HG03280 (cell line): ENCODE measurements around the gene MOSPD3.

Experiments used
- ATAC-seq: cut with Tn5 transposase; IDR thresholded peaks from one replicate; pipeline ENCODE4 v1.9.1; 2021; ENCODE audit warnings: mild to moderate bottlenecking, moderate library complexity; ENCODE audit not compliant: unreplicated experiment

Gene MOSPD3

GRCh38 chr7:100590077-100590737 lies 22.1 kb upstream of the MOSPD3 start:
- ATAC-seq: no peak

DNA sequence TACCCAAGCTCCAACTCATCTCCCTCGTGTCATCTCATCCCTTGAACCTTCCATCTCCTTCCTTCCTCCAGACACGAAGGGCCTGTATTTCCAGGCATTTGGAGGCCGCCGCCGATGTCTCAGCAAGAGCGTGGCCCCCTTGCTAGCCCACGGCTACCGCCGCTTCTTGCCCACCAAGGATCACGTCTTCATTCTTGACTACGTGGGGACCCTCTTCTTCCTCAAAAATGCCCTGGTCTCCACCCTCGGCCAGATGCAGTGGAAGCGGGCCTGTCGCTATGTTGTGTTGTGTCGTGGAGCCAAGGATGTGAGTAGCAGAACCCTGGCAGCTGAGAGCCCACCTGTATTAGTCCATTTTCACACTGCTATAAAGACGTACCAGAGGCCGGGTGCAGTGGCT lies 20.7 kb upstream of the MOSPD3 start:
- ATAC-seq: no peak

DNA sequence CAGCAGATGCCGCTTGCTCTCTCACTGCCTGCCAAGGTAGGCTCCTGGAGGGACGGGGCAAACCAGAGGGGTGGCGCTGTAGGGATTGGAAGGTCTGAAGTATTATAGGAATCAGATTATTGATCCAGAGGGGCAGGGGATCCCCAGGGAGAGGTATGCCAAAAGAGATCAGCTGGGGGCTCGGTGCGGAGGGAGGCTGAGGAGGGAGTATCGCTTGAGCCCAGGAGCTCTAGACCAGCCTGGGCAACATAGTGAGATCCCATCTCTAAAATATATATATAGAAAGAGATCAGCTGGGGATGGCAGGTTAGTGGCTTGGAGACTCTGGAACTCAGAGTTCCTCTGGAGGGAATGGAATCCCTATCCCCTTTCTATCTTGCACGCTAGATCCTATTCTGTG lies 17.2 kb upstream of the MOSPD3 start:
- no peak for ATAC-seq

DNA sequence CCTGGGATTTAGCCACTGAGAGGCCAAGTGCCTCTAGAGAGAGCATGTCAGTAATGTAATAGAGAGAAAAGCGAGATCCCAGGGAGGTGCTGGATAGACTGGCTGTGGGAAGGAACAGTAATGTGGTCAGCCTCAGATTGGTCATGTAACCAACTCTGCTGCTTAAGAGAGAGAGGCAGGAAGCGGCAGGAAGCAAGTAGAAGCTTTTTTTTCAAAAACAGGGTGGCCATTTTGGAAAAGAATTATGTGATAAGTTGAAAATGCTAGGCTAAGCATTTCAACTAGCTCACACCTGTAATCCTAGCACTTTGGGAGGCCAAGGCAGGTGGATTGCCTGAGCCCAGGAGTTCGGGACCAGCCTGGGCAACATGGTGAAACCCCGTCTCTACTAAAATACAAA lies 13.9 kb upstream of the MOSPD3 start:
- no peak for ATAC-seq

DNA sequence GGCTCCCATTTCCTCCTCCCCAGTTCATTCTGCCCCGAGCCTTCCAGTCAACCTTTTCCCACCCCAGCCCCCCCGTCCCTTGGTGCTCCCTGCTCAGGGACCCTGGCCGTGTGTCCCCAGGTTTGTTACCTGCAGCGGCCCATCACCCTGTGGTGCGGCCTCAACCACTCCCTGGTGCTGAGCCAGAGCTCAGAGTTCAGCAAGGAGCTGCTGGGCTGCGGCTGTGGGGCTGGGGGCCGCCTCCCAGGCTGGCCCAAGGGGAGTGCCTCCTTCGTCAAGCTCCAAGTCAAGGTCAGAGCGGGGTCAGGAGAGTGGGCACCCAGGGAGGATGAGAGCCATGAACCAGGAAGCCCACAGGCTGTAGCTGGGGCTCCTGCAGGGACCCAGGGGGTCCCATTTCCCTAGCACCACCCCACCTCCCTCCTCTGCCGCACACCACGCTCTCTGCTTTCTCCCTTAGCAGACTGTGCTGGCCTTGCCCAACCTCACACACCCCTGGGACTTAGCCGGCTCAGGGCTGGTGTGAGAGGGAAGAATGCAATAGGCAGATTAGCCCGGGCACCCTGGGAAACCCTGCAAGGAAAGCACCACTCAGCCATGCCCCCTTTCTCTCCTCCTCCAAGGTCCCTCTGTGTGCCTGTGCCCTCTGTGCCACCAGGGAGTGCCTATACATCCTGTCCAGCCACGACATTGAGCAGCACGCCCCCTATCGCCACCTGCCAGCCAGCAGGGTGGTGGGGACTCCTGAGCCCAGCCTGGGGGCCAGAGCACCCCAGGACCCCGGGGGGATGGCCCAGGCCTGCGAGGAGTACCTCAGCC lies 12.2 kb upstream of the MOSPD3 start:
- ATAC-seq: no peak

GRCh38 chr7:100600730-100601038 lies 11.7 kb upstream of the MOSPD3 start:
- no peak for ATAC-seq

DNA sequence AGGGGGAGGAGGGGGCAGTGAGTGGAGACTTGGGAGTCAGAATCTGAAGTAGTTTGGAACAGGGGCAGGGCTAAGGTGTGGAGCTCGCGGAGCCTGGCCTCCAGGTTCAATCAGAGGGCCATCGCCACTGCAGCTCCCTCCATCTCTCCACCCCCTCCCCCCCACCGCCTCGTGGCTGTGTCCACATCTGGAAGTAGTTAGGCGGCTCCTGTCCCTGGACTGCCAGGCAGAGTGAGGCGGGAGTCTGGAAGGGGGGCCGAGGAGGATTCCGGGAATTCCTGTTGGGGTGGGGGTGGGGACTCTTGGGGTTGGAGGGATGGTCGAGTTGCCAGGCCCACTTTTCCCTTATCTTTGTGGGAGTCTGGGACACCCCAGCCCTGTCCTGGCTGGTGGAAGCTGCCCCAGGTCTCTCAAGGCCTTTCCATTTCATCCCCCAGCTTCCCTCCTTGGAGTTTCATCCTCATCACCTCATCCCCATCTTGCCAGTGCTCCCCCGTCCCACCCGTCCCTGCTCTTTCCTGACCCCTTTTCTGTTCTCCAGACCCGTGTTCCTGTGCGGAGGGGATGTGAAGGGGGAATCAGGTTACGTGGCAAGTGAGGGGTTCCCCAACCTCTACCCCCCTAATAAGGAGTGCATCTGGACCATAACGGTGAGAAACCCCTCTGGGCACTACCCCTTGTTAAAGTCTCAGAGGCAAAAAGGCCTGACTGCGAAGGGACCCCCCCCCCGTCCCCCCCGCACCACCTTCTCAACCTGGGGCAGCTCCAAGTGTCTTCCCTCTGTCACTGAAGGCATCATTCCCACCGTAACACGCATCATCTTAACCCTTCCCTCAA lies 9.2 kb upstream of the MOSPD3 start:
- no peak for ATAC-seq

DNA sequence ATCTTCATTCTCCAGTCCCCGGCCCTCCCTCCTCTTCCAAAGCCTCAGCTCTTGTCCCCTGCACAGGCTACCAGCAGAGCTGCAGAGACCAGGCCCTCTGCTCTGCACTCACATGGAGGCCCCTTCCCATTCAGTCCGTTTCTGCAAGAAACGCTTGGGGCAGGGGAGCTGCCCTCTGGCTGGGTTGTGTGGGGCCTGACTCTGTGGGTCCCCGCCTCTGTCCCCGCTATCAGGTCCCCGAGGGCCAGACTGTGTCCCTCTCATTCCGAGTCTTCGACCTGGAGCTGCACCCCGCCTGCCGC lies 8.7 kb upstream of the MOSPD3 start:
- ATAC-seq: peak; percentile 5

DNA sequence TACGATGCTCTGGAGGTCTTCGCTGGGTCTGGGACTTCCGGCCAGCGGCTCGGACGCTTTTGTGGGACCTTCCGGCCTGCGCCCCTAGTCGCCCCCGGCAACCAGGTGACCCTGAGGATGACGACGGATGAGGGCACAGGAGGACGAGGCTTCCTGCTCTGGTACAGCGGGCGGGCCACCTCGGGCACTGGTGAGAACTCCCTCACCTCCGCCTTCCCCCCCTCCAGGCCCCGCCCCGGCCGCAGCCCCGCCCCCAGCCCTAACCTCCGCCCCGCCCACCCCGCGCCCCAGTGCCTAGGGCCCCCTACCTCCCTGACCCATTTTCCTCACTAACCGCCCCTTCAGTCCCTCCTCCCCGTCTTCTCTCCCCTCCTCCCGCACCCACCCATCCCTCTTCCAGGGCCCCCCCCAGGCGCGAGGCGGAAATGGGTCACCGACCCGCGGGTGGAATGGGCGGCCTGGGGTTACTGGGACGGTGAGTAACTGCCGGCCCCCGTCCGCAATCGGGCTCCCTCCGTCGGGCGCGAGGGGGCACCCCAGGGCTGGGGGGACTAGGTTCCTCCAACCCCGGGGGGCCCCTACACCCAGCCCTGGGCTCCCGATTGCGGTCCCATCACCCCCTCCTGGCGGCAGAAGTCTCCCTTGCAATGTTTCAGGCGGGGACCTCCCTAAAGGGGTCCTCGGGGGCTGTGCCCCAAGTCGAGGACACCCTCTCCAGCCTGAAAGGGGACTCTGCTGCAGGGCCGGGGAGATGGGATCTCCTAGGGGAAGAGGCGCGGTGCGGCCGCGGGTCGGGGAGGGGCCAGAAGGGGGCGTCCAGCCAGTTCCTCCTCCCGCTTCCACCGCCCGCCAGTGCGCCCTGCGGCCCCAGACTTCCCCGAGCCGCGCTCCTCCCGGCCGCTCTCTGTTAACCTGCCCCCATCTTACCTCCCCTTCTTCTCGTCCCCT lies 8.0 kb upstream of the MOSPD3 start:
- peak; percentile 52 for ATAC-seq

GRCh38 chr7:100604976-100605911 lies 7.1 kb upstream of the MOSPD3 start:
- no peak for ATAC-seq

DNA sequence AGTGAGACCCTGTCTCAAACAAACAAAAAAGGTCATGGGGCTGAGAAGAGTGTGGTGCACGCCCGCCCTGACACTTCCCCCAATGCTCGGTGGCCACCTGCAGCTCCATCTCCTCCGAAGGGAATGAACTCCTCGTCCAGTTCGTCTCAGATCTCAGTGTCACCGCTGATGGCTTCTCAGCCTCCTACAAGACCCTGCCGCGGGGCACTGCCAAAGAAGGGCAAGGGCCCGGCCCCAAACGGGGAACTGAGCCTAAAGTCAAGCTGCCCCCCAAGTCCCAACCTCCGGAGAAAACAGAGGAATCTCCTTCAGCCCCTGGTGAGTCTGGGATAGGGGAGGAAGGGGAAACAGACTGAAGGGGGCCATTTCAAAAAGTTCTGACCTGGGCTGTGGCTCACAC lies 6.0 kb upstream of the MOSPD3 start:
- ATAC-seq: no peak

DNA sequence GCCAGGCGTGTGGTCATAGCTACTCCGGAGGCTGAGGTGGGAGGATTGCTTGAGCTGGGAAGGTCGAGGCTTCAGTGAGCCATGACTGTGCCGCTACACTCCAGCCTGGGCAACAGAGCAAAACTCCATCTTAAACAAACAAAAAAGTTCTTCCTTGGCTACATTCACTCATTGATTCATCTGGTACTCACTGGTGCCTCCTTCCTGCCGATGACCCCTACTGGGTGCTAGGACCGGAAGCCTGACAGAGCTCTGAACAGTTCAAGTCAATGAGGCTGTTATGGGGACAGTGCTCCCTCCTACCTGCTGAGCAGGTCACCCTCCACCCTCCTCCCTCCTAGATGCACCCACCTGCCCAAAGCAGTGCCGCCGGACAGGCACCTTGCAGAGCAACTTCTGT lies 5.2 kb upstream of the MOSPD3 start:
- ATAC-seq: no peak

GRCh38 chr7:100609958-100610357 lies 2.4 kb upstream of the MOSPD3 start:
- ATAC-seq: no peak

GRCh38 chr7:100612730-100613390 lies 520 bp downstream of the MOSPD3 start:
- ATAC-seq: no peak

DNA sequence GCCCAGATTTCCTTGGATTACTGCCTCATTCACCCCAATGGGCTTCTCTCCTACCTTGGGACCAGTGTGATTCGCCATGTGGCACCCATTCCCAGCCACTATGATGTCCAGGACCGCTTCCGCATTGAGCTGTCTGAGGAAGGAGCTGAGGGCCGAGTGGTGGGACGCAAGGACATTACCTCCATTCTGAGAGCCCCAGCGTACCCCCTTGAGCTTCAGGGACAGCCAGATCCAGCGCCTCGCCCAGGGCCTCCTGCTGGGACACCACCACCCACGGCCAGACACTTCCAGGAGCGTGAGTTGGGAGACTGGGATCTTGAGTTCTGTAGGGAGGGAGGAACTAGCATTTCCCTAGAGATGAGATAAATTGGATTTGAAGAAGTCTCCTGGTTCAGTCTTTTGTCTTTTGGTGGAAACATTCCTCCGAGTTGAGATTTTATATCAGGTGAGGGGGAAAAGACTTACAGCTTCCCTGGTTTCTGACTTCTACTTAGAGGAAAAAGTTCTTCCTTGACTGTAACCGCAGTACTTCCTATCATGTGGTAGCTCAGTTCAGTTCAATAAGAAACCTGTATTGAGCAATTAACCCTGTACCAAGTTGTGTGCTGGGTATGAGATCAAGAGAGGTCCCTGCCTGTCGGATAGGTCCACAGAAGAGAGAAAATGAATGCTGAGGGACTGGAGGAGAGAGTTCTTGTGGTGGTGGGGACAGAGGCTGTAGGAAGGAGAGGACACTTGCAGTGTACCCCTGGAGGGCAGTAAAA lies 1.3 kb downstream of the MOSPD3 start:
- no peak for ATAC-seq

- ATAC-seq: no peak
Measured at GRCh38 chr7:100614308-100614861, 2.0 kb downstream of the MOSPD3 start.

DNA sequence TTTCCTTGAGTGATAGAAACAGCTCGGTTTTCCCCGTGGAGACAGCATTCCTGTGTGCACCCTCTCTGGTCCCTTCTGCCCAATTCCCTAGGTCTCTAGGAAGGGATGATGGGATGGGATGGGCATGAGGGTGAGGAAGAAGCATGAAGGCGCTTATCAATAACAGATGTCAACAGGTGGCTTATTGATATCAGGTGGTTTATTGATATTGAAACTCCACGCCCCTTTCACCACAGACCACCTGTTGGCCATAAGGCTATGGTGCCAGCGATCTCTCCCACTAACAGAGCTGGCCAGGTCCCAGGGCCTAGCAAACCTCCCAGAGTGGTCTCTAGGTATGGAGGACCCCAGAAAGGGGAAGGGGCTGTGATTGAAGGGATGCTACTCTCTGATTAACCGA lies 7.9 kb downstream of the MOSPD3 start:
- no peak for ATAC-seq

DNA sequence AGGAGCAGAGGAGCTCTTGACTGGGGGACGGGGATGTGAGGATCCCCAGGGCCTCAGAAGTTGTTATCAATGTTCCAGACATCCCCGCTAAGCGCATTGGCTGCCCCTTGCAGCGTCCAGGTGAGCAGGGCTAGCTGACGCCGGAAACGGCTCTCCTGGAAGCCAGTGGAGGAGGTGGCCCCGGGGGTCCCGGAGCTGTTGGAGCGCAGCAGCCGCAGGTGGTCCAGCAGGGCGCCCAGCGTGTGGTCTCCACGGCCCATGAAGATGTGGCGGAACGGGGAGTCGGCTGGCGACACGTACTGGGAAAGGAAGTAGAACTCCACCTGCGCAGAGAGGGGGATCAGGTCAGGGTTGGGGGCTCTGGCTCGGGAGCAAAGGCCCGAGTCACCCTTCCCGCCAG lies 8.5 kb downstream of the MOSPD3 start:
- ATAC-seq: no peak
